Stomach (tissue), 4 donors: ENCODE data around the gene GYG1.

Source experiments
- CTCF ChIP-seq, 7 experiments: fragments of 450-650 bp in 4 of 7; fragments of 200-600 bp in 3 of 7; sonication (generic) in 3 of 7; IDR thresholded peaks; one replicate each; pipeline ENCODE4 v1.5.1; 2016 to 2019; ENCODE audit warnings: antibody characterized with exemption in 7 of 7, control low read depth in 2 of 7, mild to moderate bottlenecking in 1 of 7
- EP300 ChIP-seq: sonication (generic); formaldehyde crosslinking; IDR thresholded peaks from one replicate; pipeline ENCODE4 v1.6.1; 2017; ENCODE audit warnings: antibody characterized with exemption
- POLR2A ChIP-seq, 4 donors: fragments of 450-650 bp; IDR thresholded peaks; one replicate each; pipeline ENCODE4 v1.6.1; 2016; ENCODE audit warnings: antibody characterized with exemption in 4 of 4, control low read depth in 2 of 4, mild to moderate bottlenecking in 1 of 4, moderate library complexity in 1 of 4
- POLR2AphosphoS5 ChIP-seq, 3 donors: sonication (generic); formaldehyde crosslinking; IDR thresholded peaks; one replicate each; pipeline ENCODE4 v1.6.1; 2016; ENCODE audit warnings: antibody characterized with exemption in 3 of 3

DNA sequence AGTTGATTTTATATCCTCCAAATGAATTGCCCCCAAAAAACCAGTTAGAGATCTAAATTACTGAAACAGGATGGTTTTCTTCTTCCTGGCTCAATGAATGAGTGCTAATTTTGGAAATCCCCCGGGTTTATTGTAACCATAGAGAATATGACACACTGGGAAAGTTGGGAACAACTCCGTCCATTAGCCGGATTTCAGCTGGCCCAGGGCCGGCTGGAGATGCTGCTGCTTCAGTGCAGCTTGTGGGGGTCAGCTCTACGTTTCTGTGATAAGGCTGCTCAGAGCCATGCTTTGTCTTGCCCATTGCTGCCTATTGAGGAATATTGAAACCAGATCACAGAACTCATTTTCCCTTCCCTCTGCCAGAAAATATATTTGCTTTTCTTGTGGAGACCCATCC, 20.3 kb downstream of the GYG1 start:
- TF ChIP-seq POLR2A (IDR thresholded peaks at IDR 0.05), result no peak
- TF ChIP-seq CTCF (IDR thresholded peaks at IDR 0.05), result no peak
- no peak for TF ChIP-seq POLR2AphosphoS5 (IDR thresholded peaks at IDR 0.05)
- no peak for TF ChIP-seq EP300
